Measurements from ENCODE around the gene GMPR.

GMPR gene

DNA sequence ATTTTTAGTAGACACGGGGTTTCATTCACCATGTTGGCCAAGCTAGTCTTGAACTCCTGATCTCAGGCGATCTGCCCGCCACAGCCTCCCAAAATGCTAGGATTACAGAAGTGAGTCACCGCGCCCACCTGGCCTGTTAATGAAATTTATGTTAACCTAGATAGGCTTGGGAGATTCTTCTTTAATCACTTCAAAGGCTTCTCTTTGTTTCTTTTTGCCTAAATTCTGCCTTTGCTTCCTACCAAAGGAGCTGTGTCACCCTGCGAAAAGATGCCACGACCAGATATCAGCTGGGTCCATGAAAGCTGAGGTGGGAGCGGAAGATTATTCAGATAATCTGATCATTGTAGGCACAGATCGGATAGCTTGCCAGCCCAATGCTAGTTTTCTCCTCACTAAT, 75.3 kb downstream of the GMPR start:
- Histone ChIP-seq H2AK5ac (ENCODE audit: low read length) (no peak overlapping the region), H3K4me2 (ENCODE audit: low read length) (no peak overlapping the region), H3K4me3 (ENCODE audit: low read length) (no peak overlapping the region), H2BK5ac (ENCODE audit: low read length) (no peak overlapping the region), H3K4me1 (ENCODE audit: control insufficient read depth, low read depth, low read length) (no peaks in the 10 kb centered on the region), H3K36me3 (ENCODE audit: control insufficient read depth, insufficient read depth, low read length) (no peaks in the 10 kb centered on the region), H2BK15ac (replicated peaks; ENCODE audit: low read depth) (no peak overlapping the region), H3K56ac (ENCODE audit: low read length) (no peak overlapping the region), H3K27ac (ENCODE audit: low read depth, low read length) (no peak overlapping the region), H3K79me2 (ENCODE audit: control insufficient read depth, insufficient read depth, low read length) (no peaks in the 10 kb centered on the region), H4K8ac (ENCODE audit: low read depth, low read length) (no peak overlapping the region), H3K23ac (ENCODE audit: low read length) (no peak overlapping the region), H2BK120ac (ENCODE audit: low read depth, low read length) (no peak overlapping the region), H3K9ac (ENCODE audit: low read length) (no peak overlapping the region), H3K27me3 (ENCODE audit: insufficient read depth, low read length, poor library complexity) (no peaks in the 10 kb centered on the region), H3K18ac (ENCODE audit: low read length) (no peak overlapping the region), H3K79me1 (ENCODE audit: low read length) (no peaks in the 10 kb centered on the region), H3K4ac (ENCODE audit: low read depth, low read length) (no peak overlapping the region), H4K5ac (ENCODE audit: low read length) (no peak overlapping the region)
- WGBS (ENCODE audit: extremely low coverage, insufficient coverage, low lambda C conversion rate): no CpG with 5 or more reads among the region's 9 CpGs
- no peak for DNase-seq

DNA sequence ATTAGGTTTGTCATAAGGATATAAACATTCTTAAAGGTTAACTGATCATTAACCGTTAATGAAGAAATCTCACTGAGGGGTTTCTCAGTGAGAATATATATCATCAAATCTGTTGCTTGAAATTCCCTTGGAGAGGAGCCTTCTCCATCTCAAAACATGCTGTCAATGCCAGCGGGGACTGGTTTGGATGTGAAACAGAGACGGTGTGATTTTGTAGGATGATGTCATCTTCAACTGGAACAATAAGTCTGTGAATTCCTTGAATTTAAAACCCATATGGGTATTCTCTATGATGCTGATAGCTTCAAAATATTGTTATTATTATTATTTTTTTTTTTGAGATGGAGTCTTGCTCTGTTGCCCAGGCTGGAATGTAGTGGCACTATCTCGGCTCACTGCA, 75.9 kb downstream of the GMPR start:
- Histone ChIP-seq H2BK5ac (ENCODE audit: low read length) (no peak overlapping the region), H3K4me3 (ENCODE audit: low read length) (no peak overlapping the region), H3K9ac (ENCODE audit: low read length) (no peak overlapping the region), H3K79me1 (ENCODE audit: low read length) (no peaks in the 10 kb centered on the region), H4K5ac (ENCODE audit: low read length) (no peak overlapping the region), H3K79me2 (ENCODE audit: control insufficient read depth, insufficient read depth, low read length) (no peaks in the 10 kb centered on the region), H3K4me1 (ENCODE audit: control insufficient read depth, low read depth, low read length) (no peaks in the 10 kb centered on the region), H3K4ac (ENCODE audit: low read depth, low read length) (no peak overlapping the region), H2BK120ac (ENCODE audit: low read depth, low read length) (no peak overlapping the region), H3K18ac (ENCODE audit: low read length) (no peak overlapping the region), H3K36me3 (ENCODE audit: control insufficient read depth, insufficient read depth, low read length) (no peaks in the 10 kb centered on the region), H3K27me3 (ENCODE audit: insufficient read depth, low read length, poor library complexity) (no peaks in the 10 kb centered on the region), H3K4me2 (ENCODE audit: low read length) (no peak overlapping the region), H3K27ac (ENCODE audit: low read depth, low read length) (no peak overlapping the region), H3K23ac (ENCODE audit: low read length) (no peak overlapping the region), H3K56ac (ENCODE audit: low read length) (no peak overlapping the region), H2AK5ac (ENCODE audit: low read length) (no peak overlapping the region), H4K8ac (ENCODE audit: low read depth, low read length) (no peak overlapping the region), H2BK15ac (replicated peaks; ENCODE audit: low read depth) (no peak overlapping the region)
- no peak for DNase-seq
- WGBS (ENCODE audit: extremely low coverage, insufficient coverage, low lambda C conversion rate): no CpG with 5 or more reads among the region's 4 CpGs

DNA sequence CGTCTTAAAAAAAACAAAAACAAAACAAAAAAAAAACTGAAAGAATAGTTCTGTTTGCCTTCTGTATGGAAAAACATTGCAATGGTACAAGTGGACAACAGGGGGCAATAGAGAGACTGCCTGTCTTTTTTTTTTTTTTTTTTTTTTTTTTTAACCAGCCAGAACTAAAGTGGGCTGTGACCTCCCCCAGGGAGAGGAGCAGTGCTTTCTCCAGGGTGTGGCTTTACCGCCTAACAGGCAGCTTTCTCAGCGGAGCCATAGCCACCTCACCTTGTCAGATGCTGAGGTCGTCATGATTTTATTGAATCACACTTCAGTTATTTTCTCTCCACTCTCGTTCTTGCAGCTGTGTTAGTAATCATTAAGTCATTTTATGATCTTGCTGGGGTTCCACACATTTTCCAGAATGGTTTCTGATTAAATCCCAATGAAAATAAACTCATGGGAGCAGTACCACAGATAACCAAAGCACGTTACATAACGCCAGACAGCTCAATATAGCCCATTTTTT, 78.4 kb downstream of the GMPR start:
- WGBS (ENCODE audit: extremely low coverage, insufficient coverage, low lambda C conversion rate): no CpG with 5 or more reads among the region's 7 CpGs
- peaks cover 10% of the 10 kb centered on the region for H3K4me1 ChIP-seq (ENCODE audit: control insufficient read depth, low read depth, low read length)
- H3K4me3 ChIP-seq (ENCODE audit: low read length): no peak overlapping the region
- H4K8ac ChIP-seq (ENCODE audit: low read depth, low read length): no peak overlapping the region
- no peak overlapping the region for H2AK5ac ChIP-seq (ENCODE audit: low read length)
- no peak overlapping the region for H3K18ac ChIP-seq (ENCODE audit: low read length)
- no peaks in the 10 kb centered on the region for H3K27me3 ChIP-seq (ENCODE audit: insufficient read depth, low read length, poor library complexity)
- no peak overlapping the region for H3K23ac ChIP-seq (ENCODE audit: low read length)
- H3K36me3 ChIP-seq (ENCODE audit: control insufficient read depth, insufficient read depth, low read length): no peaks in the 10 kb centered on the region
- no peaks in the 10 kb centered on the region for H3K79me1 ChIP-seq (ENCODE audit: low read length)
- H2BK5ac ChIP-seq (ENCODE audit: low read length): no peak overlapping the region
- no peak overlapping the region for H3K4me2 ChIP-seq (ENCODE audit: low read length)
- H3K9ac ChIP-seq (ENCODE audit: low read length): no peak overlapping the region
- H3K56ac ChIP-seq (ENCODE audit: low read length): no peak overlapping the region
- no peak overlapping the region for H2BK15ac ChIP-seq (replicated peaks; ENCODE audit: low read depth)
- H3K27ac ChIP-seq (ENCODE audit: low read depth, low read length): no peak overlapping the region
- H4K5ac ChIP-seq (ENCODE audit: low read length): no peak overlapping the region
- no peaks in the 10 kb centered on the region for H3K79me2 ChIP-seq (ENCODE audit: control insufficient read depth, insufficient read depth, low read length)
- H3K4ac ChIP-seq (ENCODE audit: low read depth, low read length): no peak overlapping the region
- peak; percentile 86 for DNase-seq
- no peak overlapping the region for H2BK120ac ChIP-seq (ENCODE audit: low read depth, low read length)

DNA sequence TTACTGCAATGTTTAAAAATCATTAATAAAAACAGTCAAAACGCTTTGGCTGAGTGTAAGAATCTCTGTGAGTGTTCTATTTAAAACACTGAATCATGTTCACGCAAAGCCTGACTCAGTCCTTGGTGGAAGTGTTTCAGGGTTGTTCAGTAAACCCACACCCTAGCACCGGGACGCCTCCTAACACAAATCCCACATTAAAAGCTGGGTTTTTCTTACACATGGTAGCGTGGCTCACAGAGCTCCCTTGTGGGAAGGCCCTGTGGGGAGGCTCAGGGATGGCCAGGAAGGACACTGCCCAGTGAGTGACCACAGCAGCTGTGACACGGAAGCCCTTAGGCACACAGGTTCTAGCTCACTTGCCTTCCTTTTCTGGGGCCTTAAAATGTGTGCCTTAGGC, 80.2 kb downstream of the GMPR start:
- Histone ChIP-seq H2BK5ac (ENCODE audit: low read length) (no peak overlapping the region), H2BK15ac (replicated peaks; ENCODE audit: low read depth) (no peak overlapping the region), H3K27ac (ENCODE audit: low read depth, low read length) (no peak overlapping the region), H3K9ac (ENCODE audit: low read length) (no peak overlapping the region), H3K36me3 (ENCODE audit: control insufficient read depth, insufficient read depth, low read length) (no peaks in the 10 kb centered on the region), H3K79me2 (ENCODE audit: control insufficient read depth, insufficient read depth, low read length) (no peaks in the 10 kb centered on the region), H4K8ac (ENCODE audit: low read depth, low read length) (no peak overlapping the region), H3K27me3 (ENCODE audit: insufficient read depth, low read length, poor library complexity) (no peaks in the 10 kb centered on the region), H3K4me1 (ENCODE audit: control insufficient read depth, low read depth, low read length) (peaks cover 12% of the 10 kb centered on the region), H3K4me3 (ENCODE audit: low read length) (no peak overlapping the region), H4K5ac (ENCODE audit: low read length) (no peak overlapping the region), H3K18ac (ENCODE audit: low read length) (peak overlapping the region; percentile 22), H3K79me1 (ENCODE audit: low read length) (no peaks in the 10 kb centered on the region), H2AK5ac (ENCODE audit: low read length) (peak overlapping the region; percentile 37), H3K23ac (ENCODE audit: low read length) (no peak overlapping the region), H2BK120ac (ENCODE audit: low read depth, low read length) (no peak overlapping the region), H3K56ac (ENCODE audit: low read length) (peak overlapping the region; percentile 28), H3K4ac (ENCODE audit: low read depth, low read length) (no peak overlapping the region), H3K4me2 (ENCODE audit: low read length) (no peak overlapping the region)
- DNase-seq: no peak
- no CpG with 5 or more reads among the region's 6 CpGs for WGBS (ENCODE audit: extremely low coverage, insufficient coverage, low lambda C conversion rate)

DNA sequence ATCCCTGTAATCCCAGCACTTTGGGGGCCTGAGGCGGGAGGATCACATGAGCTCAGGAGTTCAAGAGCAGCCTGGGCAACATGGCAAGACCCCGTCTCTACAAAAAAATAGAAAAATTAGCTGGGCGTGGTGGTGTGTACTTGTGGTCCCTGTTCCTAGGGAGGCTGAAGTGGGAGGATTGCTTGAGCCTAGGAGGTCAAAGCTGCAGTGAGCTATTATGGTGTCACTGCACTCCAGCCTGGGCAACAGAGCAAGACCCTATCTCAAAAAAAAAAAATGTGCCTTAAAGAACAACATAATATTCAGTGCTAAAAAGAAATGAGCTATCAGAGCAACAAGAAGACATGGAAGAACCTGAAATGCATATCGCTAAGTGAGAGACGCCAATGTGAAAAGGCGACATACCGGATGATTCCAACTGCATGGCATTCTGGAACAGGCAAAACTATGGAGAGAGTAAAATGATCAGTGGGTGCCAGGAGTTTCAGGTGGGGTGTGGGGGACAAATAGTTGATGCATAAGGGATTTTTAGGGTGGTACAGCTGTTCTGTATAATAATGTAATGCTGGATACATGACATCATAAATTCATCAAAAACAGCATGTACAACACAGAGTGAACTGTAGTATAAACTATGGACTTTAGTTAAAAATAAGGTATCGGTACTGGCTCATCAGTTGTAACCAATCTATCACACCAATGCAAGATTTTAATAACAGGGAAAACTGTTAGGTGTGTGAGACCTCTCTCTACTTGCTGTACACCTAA, 80.8 kb downstream of the GMPR start:
- no peak overlapping the region for H3K27ac ChIP-seq (ENCODE audit: low read depth, low read length)
- H4K8ac ChIP-seq (ENCODE audit: low read depth, low read length): no peak overlapping the region
- peak overlapping the region; percentile 91 for H2AK5ac ChIP-seq (ENCODE audit: low read length)
- no peak overlapping the region for H3K4me3 ChIP-seq (ENCODE audit: low read length)
- H3K9ac ChIP-seq (ENCODE audit: low read length): no peak overlapping the region
- no peaks in the 10 kb centered on the region for H3K79me2 ChIP-seq (ENCODE audit: control insufficient read depth, insufficient read depth, low read length)
- H3K23ac ChIP-seq (ENCODE audit: low read length): no peak overlapping the region
- H2BK5ac ChIP-seq (ENCODE audit: low read length): no peak overlapping the region
- no peak overlapping the region for H3K4ac ChIP-seq (ENCODE audit: low read depth, low read length)
- H3K4me1 ChIP-seq (ENCODE audit: control insufficient read depth, low read depth, low read length): peaks cover 12% of the 10 kb centered on the region
- no peaks in the 10 kb centered on the region for H3K27me3 ChIP-seq (ENCODE audit: insufficient read depth, low read length, poor library complexity)
- WGBS (ENCODE audit: extremely low coverage, insufficient coverage, low lambda C conversion rate): no CpG with 5 or more reads among the region's 8 CpGs
- no peaks in the 10 kb centered on the region for H3K36me3 ChIP-seq (ENCODE audit: control insufficient read depth, insufficient read depth, low read length)
- no peak overlapping the region for H3K4me2 ChIP-seq (ENCODE audit: low read length)
- H2BK15ac ChIP-seq (replicated peaks; ENCODE audit: low read depth): no peak overlapping the region
- H4K5ac ChIP-seq (ENCODE audit: low read length): no peak overlapping the region
- no peak for DNase-seq
- H3K18ac ChIP-seq (ENCODE audit: low read length): no peak overlapping the region
- H3K79me1 ChIP-seq (ENCODE audit: low read length): no peaks in the 10 kb centered on the region
- no peak overlapping the region for H2BK120ac ChIP-seq (ENCODE audit: low read depth, low read length)
- H3K56ac ChIP-seq (ENCODE audit: low read length): peak overlapping the region; percentile 28

Measured in mesendoderm (in vitro differentiated cells).